ENCODE results near the gene SH3RF1. TPM values are rescaled to one million over a fixed set of nuclear protein-coding genes. Genes with fewer than 3 reads are reported as not detected.

The SH3RF1 gene
- total and polyA plus RNA-seq, 2 of the 8 experiments (the other 6 are each of a cell fraction or from before 2014, with no cell fraction given) = 6.9 to 15.1 TPM

- no peak overlapping the region for H3K27ac ChIP-seq (ENCODE audit: low read depth, low read length)
- H4K91ac ChIP-seq (replicated peaks; ENCODE audit: insufficient read length, low read length) = no peak overlapping the region
- no peaks in the 10 kb centered on the region for H3K27me3 ChIP-seq (replicated peaks in 1 of 4; ENCODE audit: control insufficient read depth in 3 of 4, extremely low read depth in 1 of 4, insufficient read depth in 3 of 4, low read length in 3 of 4)
- no peak overlapping the region for H2BK15ac ChIP-seq (ENCODE audit: low read length)
- no peak overlapping the region for H3K18ac ChIP-seq (ENCODE audit: extremely low read depth, low read length)
- no peak overlapping the region for H3K4ac ChIP-seq (replicated peaks; ENCODE audit: insufficient read length, low read depth, low read length)
- H2BK20ac ChIP-seq (ENCODE audit: low read length) = no peak overlapping the region
- H3K9ac ChIP-seq (replicated peaks in 1 of 4; ENCODE audit: extremely low read depth in 1 of 4, low read depth in 3 of 4, low read length in 3 of 4) = no peak overlapping the region
- no peaks in the 10 kb centered on the region for H3K23me2 ChIP-seq (ENCODE audit: low read depth, low read length)
- H4K8ac ChIP-seq (ENCODE audit: extremely low read depth, insufficient read depth, low read length) = no peak overlapping the region
- no peak overlapping the region for H3K23ac ChIP-seq (ENCODE audit: insufficient read length)
- no peak overlapping the region for H3K4me2 ChIP-seq (ENCODE audit: insufficient read depth in 1 of 2, low read depth in 2 of 2, low read length in 2 of 2)
- H2BK120ac ChIP-seq (replicated peaks; ENCODE audit: low read depth, low read length) = no peak overlapping the region
- no peak overlapping the region for H3K56ac ChIP-seq (replicated peaks; ENCODE audit: insufficient read length, low read depth, low read length)
- no peaks in the 10 kb centered on the region for H4K20me1 ChIP-seq (replicated peaks in 1 of 2; ENCODE audit: control insufficient read depth in 1 of 2, insufficient read depth in 2 of 2, low read length in 2 of 2)
- H2AK5ac ChIP-seq (ENCODE audit: low read depth, low read length) = no peak overlapping the region
- H2BK5ac ChIP-seq (ENCODE audit: low read depth, low read length) = no peak overlapping the region
- no peaks in the 10 kb centered on the region for H3K36me3 ChIP-seq (ENCODE audit: control insufficient read depth in 2 of 4, insufficient read depth in 4 of 4, low read length in 3 of 4)
- POLR2A ChIA-PET (ENCODE audit: partially characterized antibody) = no interaction called here
- H2BK12ac ChIP-seq (ENCODE audit: low read depth, low read length) = no peak overlapping the region
- no peak for FAIRE-seq
- H3K9me3 ChIP-seq (ENCODE audit: insufficient read depth in 2 of 2, low read depth in 1 of 2, low read length in 1 of 2) = no peaks in the 10 kb centered on the region
- peaks cover 0 to 28% of the 10 kb centered on the region in 2 experiments; a peak in 2 of 4 replicates for H3K79me2 ChIP-seq (ENCODE audit: control insufficient read depth in 1 of 2, insufficient read depth in 2 of 2, low read length in 2 of 2)
- H3K4me3 ChIP-seq (ENCODE audit: extremely low read depth in 1 of 4, insufficient read depth in 2 of 4, low read depth in 3 of 4, low read length in 4 of 4) = no peak overlapping the region
- H4K5ac ChIP-seq (ENCODE audit: insufficient read length, low read depth, low read length) = no peak overlapping the region
- WGBS, 2 experiments (ENCODE audit: extremely low coverage in 1 of 2, insufficient coverage in 1 of 2, insufficient read length in 1 of 2, insufficient replicate concordance in 2 of 2, low coverage in 1 of 2, low lambda C conversion rate in 2 of 2, missing lambda C conversion rate in 1 of 2) = 94% methylated on average over 6 of the region's 6 CpGs; no CpG with 5 or more reads in 1 of the 2 experiments
- H3K79me1 ChIP-seq (ENCODE audit: low read depth, low read length) = peaks cover 3% of the 10 kb centered on the region
- no peak for DNase-seq (ENCODE audit: low read depth in 1 of 2, low spot score in 2 of 2)
- H2AFZ ChIP-seq (ENCODE audit: low read length) = no peak overlapping the region
- H3K4me1 ChIP-seq (replicated peaks in 1 of 4; ENCODE audit: control insufficient read depth in 3 of 4, insufficient read depth in 4 of 4, low read length in 3 of 4) = peaks cover 0 to 2% (median under 1%) of the 10 kb centered on the region in 4 experiments; a peak in 4 of 7 replicates
- CTCF ChIA-PET (ENCODE audit: partially characterized antibody) = no interaction called here
- no peak overlapping the region for H3K14ac ChIP-seq (ENCODE audit: insufficient read length)
- TF ChIP-seq ZNF274 (IDR thresholded peaks at IDR 0.05; ENCODE audit: borderline replicate concordance, extremely low read depth, low read length) = no peak
- no peak for TF ChIP-seq CTCF (IDR thresholded peaks at IDR 0.05; ENCODE audit: control extremely low read depth in 1 of 3, insufficient read depth in 1 of 3, low read depth in 1 of 3, low read length in 3 of 3)
- TF ChIP-seq SIX5 (IDR thresholded peaks at IDR 0.05; ENCODE audit: low read depth, low read length) = no peak
- TF ChIP-seq PHF8 (conservative IDR thresholded peaks at IDR 0.05; ENCODE audit: low read depth, low read length) = no peak
- TF ChIP-seq POLR2A (IDR thresholded peaks at IDR 0.05; ENCODE audit: control extremely low read depth in 1 of 2, low read depth in 2 of 2, low read length in 2 of 2) = no peak
Observed at GRCh38 chr4:169236078-169236477, 34.7 kb downstream of the SH3RF1 start.
